ENCODE data around the gene NDST1.

NDST1 gene

DNA sequence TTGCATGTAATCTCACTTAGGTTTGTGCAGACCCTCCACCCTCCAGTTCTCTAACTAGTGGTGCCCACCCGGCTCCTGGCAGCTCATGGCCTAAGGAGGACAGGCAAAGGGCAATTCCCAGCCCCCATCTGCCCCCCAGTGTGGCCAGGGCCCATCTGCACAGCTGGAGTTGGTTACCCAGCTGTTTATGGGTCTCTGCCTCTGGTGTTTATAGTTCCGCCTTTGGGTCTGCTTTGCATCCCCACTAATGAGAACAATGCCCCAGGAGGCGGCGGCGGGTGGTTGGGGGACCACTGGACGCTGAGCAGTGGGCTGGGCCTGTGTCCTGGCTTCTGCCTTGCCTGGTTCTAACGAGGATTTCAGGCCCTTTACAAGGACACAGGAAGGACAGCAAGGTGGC is 62.4 kb downstream of the NDST1 start:
- Histone ChIP-seq H3K36me3 (ENCODE audit: insufficient read depth, low read length) (no peaks in the 10 kb centered on the region), H3F3A (ENCODE audit: insufficient read depth, low read length) (no peaks in the 10 kb centered on the region), H3K4me1 (ENCODE audit: insufficient read depth, low read length, severe bottlenecking) (no peaks in the 10 kb centered on the region), H3K27me3 (ENCODE audit: insufficient read depth, low read length) (no peaks in the 10 kb centered on the region), H4K20me1 (ENCODE audit: insufficient read depth, low read length) (no peaks in the 10 kb centered on the region), H3K9ac (ENCODE audit: low read length) (no peak overlapping the region), H3K79me2 (ENCODE audit: insufficient read depth, low read length) (no peaks in the 10 kb centered on the region), H3K9me2 (ENCODE audit: low read depth, low read length) (no peaks in the 10 kb centered on the region), H3K27ac (ENCODE audit: low read depth, low read length, poor library complexity, severe bottlenecking) (no peak overlapping the region), H2AFZ (ENCODE audit: low read length) (no peak overlapping the region), H3K4me2 (ENCODE audit: low read length) (no peak overlapping the region), H3K4me3 (ENCODE audit: low read depth, low read length, poor library complexity, severe bottlenecking) (no peak overlapping the region), H3K9me3 (ENCODE audit: low read length) (no peaks in the 10 kb centered on the region)
- no peak for TF ChIP-seq EZH2 (IDR thresholded peaks at IDR 0.05; ENCODE audit: borderline replicate concordance, low read length)
- TF ChIP-seq, protein P1, sequence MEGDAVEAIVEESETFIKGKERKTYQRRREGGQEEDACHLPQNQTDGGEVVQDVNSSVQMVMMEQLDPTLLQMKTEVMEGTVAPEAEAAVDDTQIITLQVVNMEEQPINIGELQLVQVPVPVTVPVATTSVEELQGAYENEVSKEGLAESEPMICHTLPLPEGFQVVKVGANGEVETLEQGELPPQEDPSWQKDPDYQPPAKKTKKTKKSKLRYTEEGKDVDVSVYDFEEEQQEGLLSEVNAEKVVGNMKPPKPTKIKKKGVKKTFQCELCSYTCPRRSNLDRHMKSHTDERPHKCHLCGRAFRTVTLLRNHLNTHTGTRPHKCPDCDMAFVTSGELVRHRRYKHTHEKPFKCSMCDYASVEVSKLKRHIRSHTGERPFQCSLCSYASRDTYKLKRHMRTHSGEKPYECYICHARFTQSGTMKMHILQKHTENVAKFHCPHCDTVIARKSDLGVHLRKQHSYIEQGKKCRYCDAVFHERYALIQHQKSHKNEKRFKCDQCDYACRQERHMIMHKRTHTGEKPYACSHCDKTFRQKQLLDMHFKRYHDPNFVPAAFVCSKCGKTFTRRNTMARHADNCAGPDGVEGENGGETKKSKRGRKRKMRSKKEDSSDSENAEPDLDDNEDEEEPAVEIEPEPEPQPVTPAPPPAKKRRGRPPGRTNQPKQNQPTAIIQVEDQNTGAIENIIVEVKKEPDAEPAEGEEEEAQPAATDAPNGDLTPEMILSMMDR (IDR thresholded peaks at IDR 0.05; ENCODE audit: low read length), result no peak

DNA sequence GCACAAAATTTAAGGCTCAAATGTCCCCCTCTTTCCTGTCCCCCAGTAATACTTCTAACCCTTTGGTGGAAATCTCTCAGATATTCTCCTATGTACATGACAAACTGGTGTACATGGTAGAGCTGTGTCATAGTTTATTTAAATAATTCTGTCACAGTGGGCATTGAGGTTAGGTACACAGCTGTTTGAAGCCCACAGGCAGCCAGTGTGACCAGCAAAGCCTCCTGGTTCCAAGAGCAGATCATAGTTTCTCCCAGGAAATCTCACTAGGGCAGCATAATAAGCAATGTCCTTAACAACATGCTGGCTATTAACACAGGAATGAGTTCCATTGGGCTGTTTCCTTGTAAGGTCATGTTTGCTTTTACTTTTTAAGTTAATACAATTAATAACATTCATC is 63.9 kb downstream of the NDST1 start:
- Histone ChIP-seq H2AFZ (ENCODE audit: low read length) (no peak overlapping the region), H3K4me1 (ENCODE audit: insufficient read depth, low read length, severe bottlenecking) (no peaks in the 10 kb centered on the region), H3F3A (ENCODE audit: insufficient read depth, low read length) (no peaks in the 10 kb centered on the region), H3K9me3 (ENCODE audit: low read length) (no peaks in the 10 kb centered on the region), H3K4me2 (ENCODE audit: low read length) (no peak overlapping the region), H4K20me1 (ENCODE audit: insufficient read depth, low read length) (no peaks in the 10 kb centered on the region), H3K9ac (ENCODE audit: low read length) (no peak overlapping the region), H3K36me3 (ENCODE audit: insufficient read depth, low read length) (no peaks in the 10 kb centered on the region), H3K27ac (ENCODE audit: low read depth, low read length, poor library complexity, severe bottlenecking) (no peak overlapping the region), H3K4me3 (ENCODE audit: low read depth, low read length, poor library complexity, severe bottlenecking) (no peak overlapping the region), H3K27me3 (ENCODE audit: insufficient read depth, low read length) (no peaks in the 10 kb centered on the region), H3K79me2 (ENCODE audit: insufficient read depth, low read length) (no peaks in the 10 kb centered on the region), H3K9me2 (ENCODE audit: low read depth, low read length) (no peaks in the 10 kb centered on the region)
- no peak for TF ChIP-seq EZH2 (IDR thresholded peaks at IDR 0.05; ENCODE audit: borderline replicate concordance, low read length)
- TF ChIP-seq, protein P1 (IDR thresholded peaks at IDR 0.05; ENCODE audit: low read length), result no peak

DNA sequence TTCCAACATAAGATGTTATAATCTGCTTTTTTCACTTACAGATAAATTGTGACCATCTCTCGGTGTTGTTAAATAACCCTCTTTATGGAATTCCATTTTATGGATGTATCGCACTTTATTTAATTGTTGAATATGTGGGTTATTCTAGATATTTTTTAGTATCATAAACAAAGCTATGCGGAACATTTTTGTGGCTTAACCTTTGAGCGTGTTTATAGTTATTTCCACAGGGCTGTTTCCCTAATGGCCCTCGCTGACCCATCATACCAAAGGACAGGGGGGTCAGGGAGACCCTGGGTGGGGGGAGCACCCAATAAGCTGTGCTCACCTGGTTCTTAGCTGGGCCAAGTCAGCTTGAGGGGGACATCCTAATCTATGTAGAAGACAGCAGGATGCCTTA is 65.3 kb downstream of the NDST1 start:
- no peak overlapping the region for H2AFZ ChIP-seq (ENCODE audit: low read length)
- H3K36me3 ChIP-seq (ENCODE audit: insufficient read depth, low read length), result no peaks in the 10 kb centered on the region
- no peaks in the 10 kb centered on the region for H3F3A ChIP-seq (ENCODE audit: insufficient read depth, low read length)
- no peak overlapping the region for H3K9ac ChIP-seq (ENCODE audit: low read length)
- TF ChIP-seq EZH2 (IDR thresholded peaks at IDR 0.05; ENCODE audit: borderline replicate concordance, low read length), result no peak
- TF ChIP-seq, protein P1 (IDR thresholded peaks at IDR 0.05; ENCODE audit: low read length), result no peak
- H3K4me2 ChIP-seq (ENCODE audit: low read length), result no peak overlapping the region
- no peaks in the 10 kb centered on the region for H3K4me1 ChIP-seq (ENCODE audit: insufficient read depth, low read length, severe bottlenecking)
- H3K9me2 ChIP-seq (ENCODE audit: low read depth, low read length), result no peaks in the 10 kb centered on the region
- no peak overlapping the region for H3K4me3 ChIP-seq (ENCODE audit: low read depth, low read length, poor library complexity, severe bottlenecking)
- H3K79me2 ChIP-seq (ENCODE audit: insufficient read depth, low read length), result no peaks in the 10 kb centered on the region
- no peaks in the 10 kb centered on the region for H4K20me1 ChIP-seq (ENCODE audit: insufficient read depth, low read length)
- no peaks in the 10 kb centered on the region for H3K9me3 ChIP-seq (ENCODE audit: low read length)
- H3K27me3 ChIP-seq (ENCODE audit: insufficient read depth, low read length), result no peaks in the 10 kb centered on the region
- H3K27ac ChIP-seq (ENCODE audit: low read depth, low read length, poor library complexity, severe bottlenecking), result no peak overlapping the region
